Activated CD8-positive, alpha-beta memory T cell treated with anti-CD3 and anti-CD28 coated beads, Interleukin-2, amount 50 U/mL, for 1 hour (primary cell): ENCODE data around the gene ZNFX1.
"Not testable (repeated sequence)": the region's sequence is repeated elsewhere in the genome, so short reads cannot be mapped to it uniquely, and the experiment has no call there.

ENCODE experiments used
- DNase-seq: peaks from one replicate; pipeline ENCODE4 v3.0.0-alpha.2; 2020; ENCODE audit errors: extremely low read depth

Gene ZNFX1

DNA sequence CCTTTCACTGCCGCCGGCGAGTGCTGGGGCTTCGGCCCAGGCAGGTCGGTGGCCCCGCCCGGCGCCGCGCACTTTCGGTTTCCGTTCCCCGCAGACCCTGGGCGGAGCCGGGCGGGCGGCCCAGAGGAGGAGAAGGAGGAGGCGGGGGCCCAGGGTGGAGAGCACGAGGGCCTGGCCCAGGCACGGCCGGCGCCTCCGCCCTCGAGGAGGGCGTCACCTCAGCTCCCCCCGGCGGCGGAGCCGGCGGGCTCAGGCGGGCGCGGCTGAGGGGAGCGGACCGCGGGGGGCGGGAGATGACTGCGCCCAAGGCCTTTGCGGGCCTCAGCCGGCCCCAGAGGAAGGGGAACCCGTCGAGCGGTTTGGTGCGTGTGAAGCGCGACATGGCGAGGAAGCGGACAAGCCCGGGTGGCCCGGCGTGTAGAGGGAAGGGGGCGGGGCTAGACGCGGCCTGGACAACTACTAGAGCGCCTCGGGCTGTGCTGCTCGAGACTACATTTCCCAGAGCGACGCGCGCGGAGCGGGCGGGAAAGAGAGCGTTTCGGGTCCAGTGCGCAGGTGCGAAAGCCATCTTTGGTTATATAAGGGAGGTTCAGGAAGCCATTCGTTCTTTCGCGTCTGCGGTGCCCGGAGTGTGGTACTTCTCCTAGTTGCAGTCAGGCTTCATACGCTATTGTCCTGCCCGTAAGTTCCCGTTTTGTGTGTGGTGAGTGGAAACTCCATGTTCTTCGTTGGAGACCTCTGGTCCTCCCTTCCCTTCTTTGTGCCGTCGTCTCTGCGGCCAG is at the start of gene ZNFX1:
Gene ZNFX1 (minus strand): TSS at position 22 of the 782 bp plus-strand sequence. CDS start 2,218 bp downstream, outside the sequence.
- peak; percentile 94 for DNase-seq

DNA sequence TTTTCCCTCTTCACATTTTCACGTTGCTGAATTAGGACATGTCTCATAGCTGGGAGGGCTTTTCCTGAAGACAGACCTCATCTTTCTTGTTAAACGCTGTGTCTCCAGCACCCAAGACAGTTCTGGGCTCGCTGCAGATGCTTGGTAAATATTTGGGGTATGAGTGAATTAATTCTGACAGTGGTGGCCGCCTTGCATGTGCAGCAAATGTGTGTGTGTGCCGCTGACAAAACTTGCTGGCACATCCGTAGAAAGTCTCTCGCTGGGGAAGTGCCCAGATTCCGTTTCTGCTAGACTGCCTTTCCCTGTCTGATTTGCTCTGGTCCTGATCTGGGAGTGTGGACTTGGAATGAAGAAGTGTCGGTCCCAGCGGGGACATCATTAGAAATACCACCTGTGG is 48.2 kb upstream of the ZNFX1 start:
- no peak for DNase-seq

DNA sequence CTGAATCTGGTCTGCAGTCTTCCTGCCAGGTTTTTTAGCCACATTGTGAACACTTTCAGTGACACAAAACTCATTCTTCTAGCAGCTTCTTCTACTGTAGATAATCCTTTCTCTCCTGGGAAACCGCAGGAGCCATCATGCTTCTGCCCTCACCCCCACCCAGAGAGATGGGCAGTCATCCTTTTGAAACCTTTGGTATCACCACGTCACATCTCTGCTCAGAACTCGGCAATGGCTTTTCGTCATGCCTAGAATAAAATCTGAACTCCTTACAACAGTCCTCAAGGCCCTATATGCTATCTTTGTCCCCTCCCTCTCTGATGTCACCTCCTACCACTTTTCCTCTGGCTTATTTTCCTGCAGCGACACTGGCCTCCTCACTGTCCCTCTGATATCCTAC is 46.4 kb upstream of the ZNFX1 start:
- no peak for DNase-seq

DNA sequence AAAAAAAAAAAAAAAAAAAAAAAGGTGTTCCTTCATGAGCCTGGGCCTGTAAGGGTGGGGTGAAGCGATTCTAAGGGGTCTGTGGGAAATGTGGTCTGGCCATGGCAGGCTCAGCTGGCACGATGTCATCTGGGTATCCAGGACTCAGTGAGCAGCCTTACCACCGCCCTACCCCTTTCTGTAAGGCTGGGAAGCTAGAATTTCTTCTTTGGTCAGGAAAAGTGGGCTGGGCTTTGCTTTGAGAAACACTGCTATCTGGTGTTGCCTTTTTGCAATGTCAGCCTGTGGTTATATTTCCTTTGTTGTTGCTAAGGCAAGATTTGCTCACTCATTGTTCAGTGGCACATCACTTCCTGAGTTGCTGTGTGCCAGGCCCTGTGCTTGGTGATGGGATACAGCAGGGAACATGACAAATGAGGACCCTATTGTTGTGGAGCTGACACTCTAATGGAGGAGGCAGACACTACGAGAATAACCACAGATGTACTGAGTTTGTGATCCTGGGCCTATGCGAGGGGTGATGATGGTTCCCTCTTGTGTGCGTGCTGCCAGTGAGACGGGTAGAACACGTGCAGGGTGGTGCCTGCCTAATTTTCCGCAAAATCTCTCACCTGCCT is 45.9 kb upstream of the ZNFX1 start:
- DNase-seq: no peak

DNA sequence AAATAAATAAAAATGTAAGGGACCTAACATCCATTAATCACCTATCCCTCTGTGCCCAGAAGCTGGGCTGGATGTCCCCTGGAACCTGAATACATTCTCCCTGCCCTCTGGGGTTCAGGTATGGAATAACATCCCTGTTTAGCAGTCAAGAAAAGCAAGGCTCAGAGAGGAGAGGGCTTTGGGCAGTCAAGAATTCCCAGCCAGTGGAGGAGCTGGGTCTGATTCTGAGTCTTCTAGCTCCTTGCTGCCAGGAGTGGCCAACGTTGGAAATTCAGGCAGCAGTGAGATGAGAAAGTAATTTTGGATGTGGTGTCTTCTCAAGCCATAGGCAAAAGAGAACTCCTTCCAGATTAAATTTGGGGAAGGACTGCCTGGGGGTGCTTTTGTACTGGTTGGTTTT is 42.6 kb upstream of the ZNFX1 start:
- DNase-seq: no peak

DNA sequence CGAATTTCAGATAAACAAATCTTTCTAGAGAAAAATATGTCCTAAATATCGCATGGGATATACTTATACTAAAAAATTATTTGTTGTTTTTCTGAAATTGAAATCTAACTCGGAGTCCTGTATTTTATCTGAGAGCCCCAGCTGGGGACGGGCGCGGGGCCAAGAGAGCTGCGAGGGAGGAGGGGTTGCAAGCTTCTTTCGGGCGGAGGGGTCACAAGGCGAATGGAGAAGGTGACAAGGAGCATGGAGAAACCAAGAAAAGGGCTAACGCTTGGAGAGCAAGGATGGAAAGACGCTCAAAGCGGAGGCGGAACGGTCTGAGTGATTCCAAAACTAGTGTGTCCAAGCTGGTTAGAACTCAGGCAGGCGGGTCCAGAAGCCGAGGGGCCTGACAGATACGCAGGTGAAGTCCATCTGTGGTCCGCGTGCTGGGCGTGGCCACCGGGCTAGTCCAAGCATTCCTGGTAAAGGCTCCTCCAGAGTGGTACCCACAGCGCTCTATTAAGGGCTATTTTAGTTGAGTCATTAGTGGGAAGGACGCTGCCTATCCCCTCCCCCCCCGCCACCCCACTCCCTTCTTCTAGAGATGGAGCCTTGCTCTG is 41.5 kb upstream of the ZNFX1 start:
- no peak for DNase-seq

DNA sequence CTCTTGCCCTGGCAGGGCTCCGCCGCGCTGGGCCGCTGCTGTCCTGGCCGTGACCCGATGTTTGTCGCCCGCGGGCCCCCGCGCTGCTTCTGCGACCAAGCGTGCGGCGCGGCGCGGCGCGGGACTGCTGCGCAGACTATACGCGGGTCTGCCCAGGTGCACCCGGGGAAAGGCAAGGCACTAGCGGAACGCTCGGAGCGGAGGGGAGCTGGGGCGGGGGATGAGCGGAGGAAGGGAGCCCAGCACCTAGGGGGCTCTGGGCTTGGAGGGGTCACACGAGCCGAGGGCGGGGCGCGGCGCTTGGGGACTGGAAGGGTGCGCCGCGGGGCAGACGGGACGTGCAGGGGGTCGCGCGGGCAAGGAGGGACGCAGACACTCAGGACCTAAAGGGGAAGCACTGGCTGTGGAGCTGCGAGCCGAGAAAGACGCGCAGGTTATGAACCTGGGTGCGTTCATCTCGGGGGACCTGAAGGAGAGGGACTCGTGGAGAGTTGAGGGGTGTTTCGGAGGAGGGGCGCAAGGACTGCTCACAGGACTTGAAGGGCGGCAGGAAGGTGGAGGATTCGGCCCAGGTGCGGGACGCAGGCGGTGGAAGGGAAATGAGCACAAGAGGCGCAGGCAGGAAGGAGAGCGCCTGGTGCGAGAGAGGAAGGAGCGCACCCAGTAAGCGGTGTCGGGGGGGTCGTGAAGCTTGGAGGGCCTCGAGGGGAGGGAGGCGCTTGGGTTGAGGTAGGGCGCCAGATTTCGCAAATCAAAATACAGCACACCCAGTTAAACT is 40.8 kb upstream of the ZNFX1 start:
- DNase-seq: no peak

DNA sequence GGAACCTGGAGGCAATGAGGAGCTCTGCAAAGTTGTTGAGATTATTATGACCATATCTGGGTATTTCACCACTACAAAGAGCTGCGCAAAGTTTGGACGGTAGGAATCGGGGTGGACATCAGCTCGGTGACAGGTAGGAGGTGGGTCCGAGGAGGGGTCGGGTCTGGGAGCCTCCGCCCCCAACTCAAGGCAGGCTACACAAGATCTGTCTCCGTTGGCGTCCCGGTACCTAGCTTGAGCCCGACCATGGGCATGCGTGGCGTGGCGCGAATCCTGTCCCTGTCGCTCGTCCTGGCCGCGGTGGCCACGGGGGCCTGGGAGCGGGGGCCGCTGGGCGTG is 40.2 kb upstream of the ZNFX1 start:
- DNase-seq: no peak

DNA sequence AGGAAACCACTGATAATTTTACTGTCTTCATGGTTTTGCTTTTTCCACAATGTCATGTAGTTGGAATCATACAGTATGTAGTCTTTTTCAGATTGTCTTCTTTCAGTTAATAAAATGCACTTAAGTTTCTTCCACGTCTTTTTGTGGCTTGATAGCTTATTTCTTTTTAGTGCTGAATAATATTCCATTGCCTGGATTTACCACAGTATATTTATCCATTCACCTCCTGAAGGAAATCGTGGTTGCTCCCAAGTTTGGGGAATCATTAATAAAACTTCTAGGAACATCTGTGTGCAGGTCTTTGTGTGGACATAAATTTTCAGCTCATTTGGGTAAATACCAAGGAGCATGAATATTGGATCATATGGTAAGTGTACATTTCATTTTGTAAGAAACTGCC is 38.8 kb upstream of the ZNFX1 start:
- DNase-seq: no peak

DNA sequence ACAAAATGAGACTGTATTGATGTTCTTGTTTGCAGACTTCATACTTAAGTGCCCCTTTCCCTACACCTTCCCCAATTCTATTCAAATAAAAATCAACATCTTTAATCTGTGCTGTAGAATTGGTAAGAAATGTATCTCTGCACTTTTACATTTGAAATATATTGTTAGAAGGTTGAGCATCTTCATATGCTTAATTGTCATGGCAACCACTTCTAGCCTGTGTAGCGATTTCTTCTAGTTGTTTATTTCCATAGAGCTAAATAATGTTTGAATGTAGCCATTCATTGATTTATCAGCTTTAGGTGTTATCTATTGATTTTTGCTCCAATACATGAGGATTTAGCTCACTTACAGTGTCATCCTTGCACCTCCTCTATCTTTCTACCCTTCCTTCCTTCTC is 37.7 kb upstream of the ZNFX1 start:
- no peak for DNase-seq

DNA sequence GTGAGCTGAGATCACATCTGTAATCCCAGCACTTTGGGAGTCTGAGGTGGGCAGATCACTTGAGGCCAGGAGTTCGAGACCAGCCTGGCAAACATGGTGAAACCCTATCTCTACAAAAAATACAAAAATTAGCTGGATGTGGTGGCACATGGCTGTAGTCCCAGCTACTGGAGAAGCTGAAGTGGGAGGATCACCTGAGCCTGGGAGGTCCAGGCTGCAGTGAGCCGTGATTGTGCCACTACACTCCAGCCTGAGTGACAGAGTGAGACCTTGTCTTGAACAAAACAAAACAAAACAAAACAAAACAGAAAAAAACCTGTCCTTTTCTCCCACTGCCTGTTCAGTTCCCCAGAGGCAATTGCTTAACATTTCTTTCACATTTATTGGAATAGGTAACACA is 36.2 kb upstream of the ZNFX1 start:
- DNase-seq: not testable (repeated sequence)

DNA sequence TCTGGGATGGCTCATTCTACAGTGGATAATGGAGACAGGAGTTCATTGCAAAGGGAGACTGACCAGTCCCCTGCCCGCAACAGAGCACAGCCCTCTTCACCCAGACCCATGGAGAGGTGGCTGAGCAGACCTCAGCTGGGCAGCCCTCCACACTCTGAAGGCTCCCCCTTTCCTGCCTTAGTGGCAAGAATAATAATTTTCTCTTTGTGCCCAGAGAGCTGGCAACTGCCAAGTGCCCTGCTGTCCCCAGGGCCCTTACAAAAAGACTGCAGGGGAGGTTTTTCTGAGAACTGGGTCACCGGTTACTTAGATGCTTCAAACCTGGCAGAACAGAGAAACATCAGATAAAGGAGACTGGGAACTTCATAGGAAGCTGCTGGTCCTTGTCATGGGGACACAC is 35.4 kb upstream of the ZNFX1 start:
- no peak for DNase-seq

DNA sequence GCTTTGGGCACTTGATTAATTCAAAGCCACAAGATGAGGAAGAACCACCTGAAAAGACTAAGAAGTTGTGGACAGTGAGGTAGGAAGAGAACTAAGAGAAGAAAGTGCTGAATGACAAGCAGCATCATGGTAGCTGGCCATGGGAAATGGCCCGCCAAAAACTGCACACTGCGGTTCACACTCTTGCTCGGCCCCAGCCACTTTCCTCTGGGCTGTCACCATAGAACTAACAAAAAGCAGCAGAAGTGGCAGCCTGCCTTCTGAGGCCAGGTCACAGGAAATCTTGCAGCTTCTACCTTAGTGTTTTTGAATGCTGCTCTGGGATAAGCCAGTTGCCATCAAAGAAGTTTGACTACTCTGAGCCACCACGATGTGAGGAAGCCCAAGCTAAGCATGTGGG is 34.8 kb upstream of the ZNFX1 start:
- DNase-seq: no peak

DNA sequence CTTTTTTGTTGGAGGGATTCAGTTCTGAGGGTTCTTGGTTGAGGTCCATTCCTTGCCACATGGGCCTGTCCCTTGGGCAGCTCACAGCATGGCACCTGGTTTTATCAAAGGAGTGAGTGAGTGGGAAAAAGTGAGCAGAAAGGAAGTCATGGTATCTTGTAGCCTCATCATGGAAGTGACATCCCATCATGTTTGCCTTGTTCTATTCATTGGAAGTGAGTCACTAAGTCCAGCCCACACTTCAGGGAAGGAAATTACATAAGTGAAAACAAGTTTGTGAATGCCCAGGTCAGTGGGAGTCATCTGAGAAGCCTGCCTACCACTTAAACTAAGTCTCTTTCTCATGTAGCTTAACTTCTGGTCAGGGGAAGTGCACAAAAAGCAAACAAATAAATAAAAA is 32.8 kb upstream of the ZNFX1 start:
- DNase-seq: no peak

DNA sequence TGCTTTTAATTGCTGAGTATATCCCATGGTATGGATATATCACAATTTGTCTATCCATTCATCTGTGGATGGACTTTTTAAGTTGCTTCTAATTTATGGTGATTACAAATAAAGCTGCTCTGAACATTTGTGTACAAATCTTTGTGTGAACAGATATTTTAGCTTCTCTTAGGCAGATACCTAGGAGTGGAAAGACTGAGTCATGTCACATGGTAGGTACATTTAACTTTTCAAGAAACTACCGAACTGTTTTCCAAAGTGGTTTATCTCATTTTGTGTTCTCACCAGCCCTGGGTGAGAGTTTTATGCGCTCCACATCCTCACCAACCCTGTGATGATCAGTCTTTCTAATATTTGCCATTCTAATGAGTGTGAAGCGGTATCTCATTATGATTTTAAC is 31.0 kb upstream of the ZNFX1 start:
- DNase-seq: no peak

DNA sequence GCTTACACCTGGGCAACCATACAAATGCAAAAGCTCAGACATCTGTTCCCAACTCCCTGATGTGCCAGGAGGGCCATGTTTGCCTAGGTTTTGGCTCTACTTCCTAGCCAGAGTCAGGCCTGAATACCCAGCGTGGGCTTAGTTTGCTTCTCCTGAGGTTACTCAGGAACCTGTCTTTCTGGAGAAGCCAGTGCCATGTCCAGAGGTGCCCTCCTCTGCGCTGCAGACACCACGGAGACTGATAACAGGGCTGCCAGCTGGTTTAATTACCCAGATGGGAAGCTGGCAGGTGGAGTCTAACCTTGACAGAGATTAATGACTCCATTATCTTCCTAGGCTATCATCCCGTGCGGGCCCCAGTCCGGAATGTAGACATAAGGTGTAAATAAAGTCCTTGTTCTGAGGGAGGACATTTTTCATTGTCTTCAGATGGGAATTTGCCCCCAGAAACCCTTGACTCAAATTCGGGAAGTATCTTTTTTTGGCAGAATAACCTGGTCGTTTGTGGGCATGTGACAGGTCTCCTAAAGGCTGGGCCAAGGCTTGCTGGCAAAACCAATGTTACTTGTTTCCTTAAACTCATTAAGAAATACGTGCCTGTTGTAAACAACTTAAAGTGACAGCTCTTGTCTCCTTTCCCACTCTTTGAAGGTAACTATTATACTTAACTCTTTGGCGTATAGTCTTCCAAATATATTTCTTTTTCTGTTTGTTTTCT is 29.2 kb upstream of the ZNFX1 start:
- DNase-seq: no peak

DNA sequence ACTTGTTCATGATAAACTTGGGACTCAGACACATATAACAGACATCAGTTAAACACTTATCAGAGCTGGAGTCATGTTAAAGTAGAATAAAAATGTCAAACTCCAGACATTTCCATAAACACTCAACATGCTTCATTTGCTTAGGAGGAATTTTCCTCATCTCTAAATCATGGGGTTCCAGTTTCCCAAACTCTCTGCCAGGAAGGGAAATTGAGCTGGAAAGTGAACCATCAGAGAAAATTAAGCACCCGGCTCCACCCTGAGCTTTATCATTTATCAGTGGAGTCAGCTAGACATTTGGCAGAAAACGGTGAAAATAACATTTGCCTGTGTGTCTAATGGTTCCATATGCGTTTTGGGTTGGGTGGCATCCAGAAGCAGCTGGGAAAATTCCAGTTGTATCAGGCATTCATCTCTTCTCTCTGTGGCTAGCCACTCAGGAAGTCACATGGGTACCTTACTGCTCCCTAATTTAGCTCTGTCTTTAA is 25.3 kb upstream of the ZNFX1 start:
- no peak for DNase-seq

DNA sequence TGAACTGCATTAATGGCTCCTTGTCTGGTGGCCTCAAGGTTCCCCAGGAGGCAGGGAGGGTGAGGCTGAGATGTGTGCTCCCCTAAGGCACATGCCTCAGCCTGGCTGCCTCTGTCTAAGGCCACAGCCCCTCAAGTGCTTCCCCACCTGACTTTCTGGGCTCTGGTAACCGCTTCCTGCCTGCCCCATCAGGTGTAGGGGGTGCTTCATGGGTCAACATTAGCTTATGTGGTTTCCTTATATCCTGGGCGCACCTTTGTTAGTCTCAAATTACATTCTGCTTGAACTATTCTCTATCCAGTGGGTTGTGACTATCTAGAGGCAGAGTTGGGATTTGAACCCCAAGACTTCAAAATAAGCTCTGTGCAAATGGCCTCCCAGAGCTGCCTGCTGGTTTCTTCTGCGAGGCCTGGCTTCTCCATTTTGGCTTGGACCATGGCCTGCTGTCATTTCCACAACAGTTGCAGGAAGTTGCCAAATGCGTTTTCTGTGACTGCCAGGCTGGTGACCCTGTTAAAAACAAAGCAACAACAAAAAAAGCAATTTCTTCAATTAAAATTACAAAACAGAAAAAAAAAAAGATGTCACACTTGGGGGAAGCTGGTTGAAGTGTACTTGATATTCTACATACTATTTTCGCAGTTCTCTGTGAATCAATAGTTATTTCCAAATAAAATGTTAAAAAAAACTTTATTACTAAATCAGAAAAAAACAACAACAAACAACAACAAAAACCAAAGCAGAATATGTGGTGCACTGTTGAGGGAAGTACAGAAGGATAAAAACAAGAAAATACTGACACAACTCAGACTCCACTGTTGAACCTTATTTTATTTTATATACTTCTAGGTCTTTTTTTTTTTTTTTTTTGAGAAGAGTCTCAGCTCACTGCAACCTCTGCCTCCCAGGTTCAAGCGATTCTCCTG is 20.0 kb upstream of the ZNFX1 start:
- DNase-seq: no peak

DNA sequence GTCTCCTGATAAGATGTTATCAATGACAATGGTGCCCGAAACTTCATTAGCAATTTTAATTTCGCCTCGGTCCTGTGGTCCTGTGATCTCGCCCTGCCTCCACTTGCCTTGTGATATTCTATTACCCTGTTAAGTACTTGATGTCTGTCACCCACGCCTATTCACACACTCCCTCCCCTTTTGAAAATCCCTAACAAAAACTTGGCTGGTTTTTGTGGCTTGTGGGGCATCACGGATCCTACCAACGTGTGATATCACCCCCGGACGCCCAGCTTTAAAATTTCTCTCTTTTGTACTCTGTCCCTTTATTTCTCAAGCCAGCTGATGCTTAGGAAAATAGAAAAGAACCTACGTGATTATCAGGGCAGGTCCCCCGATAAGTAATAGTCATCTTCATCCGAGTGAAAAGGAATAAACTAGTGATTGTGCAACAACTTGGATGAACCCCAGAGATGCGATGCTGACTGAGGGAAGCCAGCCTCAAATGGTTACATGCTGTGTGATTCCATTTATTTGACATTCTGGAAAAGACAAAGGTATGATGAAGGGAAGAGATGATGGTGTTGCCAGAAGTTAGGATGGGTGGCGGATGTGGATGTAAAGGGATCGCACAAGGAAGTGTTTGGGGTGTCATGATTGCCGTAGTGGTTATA is 16.3 kb upstream of the ZNFX1 start:
- DNase-seq: not testable (repeated sequence)

DNA sequence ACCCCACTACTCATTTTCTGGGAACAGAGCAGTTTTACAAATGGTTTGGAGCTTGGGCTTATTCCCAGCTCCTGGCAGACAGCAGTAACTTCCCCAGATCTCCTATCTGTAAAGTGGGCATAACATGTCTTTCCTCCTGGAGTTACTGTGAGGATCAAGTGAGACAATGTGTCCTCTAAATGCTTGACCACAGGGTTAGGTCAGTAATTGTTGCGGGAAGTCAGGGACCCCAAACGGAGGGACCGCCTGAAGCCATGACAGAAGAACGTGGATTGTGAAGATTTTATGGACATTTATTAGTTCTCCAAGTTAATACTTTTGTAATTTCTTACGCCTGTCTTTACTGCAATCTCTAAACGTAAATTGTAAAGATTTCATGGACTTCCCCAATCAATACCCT is 15.3 kb upstream of the ZNFX1 start:
- DNase-seq: no peak
